NCI-H2227 treated with DMSO at 0.1 percent for 48 hours (cell line): Measurements from ENCODE around the gene GPC1.

Experiments used
- DNase-seq: peaks from one replicate; lab custom pipeline; 2025; lab: John Stamatoyannopoulos, UW

GPC1 gene

DNA sequence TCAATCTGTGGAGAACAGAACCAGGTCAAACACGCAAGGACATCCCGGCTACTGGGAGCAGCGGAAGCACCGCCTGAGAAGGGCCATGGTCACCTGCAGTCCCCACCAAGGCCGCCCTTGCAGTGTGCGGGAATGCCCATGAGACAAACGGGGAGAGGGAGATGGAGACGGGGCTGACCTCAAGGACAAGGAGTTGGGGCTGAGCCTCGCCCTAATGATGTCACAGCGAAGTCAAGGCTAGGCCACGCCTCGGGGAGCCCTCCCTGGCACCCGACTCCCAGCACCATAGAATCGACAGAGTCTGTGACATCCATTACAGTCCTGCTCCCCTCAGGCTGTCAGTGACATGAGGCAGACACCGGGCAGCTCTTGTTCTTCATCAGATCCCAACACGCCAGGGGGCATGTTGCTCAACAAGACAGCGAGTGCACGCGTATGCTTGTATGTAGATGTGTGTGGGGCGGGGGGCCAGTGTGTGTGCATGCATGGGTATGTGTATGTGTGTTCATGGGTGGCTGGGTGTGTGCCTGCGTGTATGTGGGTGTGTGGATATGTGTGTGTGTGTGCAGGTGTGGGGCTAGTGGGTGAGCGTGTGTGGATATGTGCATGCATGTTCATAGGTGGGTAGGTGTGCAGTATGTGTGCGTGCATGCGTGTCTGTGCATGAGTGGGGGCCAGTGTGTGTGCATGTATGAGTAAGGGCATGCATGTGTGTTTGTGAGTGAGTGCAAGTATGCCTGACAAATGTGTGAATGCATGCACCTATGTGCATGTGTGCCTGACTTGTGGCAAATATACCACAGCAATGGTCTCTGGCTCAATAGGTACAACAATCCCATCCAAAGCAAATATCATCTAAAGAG lies 65.3 kb downstream of the GPC1 start:
- no peak for DNase-seq

DNA sequence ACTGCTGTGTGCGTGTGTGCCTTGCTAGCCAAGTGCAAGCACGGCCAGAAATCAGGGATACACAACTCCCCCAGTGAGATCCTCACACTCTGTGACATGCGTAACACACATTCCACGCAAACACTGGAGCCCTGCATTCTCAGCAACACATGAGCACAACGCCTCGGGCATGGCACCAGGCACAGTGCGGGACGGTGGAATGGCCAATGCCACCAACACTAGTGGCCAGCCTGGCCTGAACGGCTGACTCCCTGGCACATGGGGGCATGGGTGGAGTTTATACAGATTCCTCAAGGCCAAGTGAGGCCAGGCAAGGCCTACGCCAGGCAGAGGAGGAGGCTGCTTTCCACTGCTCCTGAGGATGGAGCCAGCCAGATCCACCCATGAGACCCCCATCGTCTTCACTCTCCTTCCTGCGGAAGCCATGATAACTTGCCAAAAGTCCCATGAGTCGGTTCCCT lies 66.1 kb downstream of the GPC1 start:
- no peak for DNase-seq

DNA sequence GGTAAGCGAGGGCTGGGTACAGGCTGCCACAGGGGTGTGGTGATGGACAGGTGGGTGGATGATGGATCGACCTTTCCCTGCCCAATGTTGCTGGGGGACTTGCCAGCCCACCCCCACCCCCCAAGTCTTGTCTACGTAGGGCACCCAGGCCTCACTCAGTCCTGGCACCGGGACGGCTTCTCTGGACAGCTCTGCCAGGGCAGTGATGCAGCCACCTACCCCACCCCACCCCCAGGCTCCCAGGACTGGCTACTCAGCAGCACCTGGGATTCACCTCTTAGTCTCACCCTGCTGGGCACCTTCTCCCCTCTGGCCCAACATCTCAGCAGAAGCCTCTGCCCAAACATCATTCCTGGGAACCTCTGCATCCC lies 66.6 kb downstream of the GPC1 start:
- no peak for DNase-seq

DNA sequence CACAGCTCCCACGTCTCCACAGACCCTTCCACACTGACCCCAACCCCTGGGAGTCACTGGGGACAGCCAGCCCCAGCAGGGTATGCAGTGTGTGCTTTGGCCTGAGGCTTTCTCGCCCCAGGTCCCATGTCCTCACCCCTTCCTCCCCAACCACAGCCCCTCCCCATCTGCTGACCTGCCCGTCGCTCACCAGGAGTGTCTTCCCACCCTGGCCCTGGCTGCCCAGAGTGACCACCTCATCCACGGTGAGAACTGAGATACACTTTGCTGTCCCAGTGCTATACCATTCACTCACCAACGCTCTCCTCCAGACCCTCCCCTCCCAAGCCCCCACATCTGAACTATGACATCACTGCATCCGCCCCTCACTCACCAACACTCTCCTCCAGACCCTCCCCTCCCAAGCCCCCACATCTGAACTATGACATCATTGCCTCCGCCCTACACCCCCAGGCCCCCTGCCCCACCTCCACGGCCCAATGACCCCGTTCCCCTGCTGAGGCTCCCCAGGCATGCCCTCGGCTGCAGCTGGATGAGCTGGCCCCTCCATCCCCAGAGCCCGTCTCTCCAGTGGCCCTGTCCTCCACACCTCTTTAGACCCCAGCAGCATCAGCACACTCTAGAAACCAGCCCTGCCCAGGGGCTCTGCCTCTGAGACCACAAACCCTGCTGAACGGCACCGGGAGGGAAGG lies 67.1 kb downstream of the GPC1 start:
- no peak for DNase-seq

DNA sequence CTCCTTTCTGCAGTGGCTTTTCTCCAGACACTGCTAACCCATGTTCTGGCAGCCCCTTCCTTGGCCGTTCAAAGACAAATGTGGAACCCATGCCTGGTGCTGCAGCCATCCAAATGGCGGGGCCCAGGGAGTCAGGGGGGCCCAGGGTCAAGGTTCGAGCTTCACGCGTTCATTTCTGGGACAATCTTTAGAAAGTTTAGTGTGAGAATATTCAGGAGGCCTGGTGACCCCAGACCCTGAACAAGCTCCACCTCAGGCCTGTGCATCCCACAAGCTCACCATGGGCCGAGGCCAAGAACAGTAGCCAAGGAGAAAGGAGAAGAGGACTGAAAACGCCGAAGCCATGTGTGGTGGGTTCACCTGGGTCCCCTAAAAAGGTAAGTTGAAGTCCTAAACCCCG lies 67.9 kb downstream of the GPC1 start:
- no peak for DNase-seq

DNA sequence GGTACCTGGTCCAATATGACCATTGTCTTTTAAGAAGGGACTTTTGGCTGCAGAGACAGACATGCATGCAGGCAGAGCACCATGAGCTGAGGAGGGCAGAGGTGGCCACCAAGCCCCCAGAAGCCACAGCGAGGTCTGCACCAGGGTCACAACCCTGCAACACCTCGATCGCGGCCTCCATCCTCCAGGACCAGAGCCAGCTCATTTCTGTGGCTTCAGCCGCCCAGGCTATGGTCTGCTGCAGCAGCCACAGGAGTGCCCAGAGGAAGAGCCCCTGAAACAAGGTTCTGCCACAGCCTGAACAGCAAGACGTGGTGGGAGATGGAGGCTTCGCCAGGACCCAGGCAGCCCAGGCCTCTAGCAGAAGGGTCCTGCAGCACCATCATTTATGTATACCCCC lies 68.4 kb downstream of the GPC1 start:
- no peak for DNase-seq

DNA sequence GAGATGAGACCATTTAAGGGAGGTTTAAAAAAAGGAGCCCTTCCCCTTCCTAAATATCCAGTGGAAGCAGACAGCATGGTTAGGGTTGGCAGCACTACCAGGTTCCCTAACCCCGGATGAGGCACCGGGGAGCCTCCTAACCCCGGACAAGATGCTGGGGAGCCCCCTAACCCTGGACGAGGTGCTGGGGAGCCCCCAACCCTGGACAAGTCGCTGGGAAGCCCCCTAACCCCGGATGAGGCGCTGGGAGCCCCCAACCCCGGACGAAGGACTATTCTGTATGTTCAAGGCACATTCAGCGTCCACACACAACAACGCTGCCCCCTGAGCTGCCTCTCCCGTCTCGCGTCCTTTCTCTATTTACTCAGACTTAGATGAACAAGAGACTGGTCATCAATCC lies 70.4 kb downstream of the GPC1 start:
- no peak for DNase-seq

DNA sequence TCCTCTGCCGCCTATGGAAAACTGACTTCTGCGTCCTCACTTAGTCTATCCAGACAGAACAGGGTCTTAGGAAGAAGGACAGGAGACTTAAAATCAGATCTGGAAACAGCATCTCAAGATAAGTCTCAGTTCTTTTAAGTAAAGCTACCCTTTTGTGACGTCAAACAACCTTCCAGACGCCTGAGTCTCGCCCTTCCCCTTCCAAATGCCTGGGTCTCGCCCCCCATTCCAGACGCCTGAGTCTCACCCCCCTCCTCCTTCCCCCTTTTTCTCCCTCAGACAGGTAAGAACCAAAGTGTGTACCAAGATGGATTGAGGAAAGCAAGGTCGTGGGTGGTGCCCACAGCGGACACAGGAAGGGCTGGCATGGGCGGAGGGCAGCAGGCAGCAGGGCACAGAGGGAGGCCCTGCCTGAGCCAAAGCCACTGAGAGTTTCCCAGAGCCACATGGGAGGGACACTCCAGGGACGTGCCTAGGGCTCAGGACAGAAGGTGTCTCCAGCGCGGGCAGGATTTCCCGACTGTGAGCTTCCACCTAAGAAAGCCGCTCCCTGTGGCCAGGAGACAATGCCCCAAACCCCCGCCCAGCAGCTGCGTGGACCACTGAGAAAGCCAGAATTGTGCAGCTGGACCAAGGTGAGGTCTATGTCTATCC lies 71.1 kb downstream of the GPC1 start:
- DNase-seq = no peak

DNA sequence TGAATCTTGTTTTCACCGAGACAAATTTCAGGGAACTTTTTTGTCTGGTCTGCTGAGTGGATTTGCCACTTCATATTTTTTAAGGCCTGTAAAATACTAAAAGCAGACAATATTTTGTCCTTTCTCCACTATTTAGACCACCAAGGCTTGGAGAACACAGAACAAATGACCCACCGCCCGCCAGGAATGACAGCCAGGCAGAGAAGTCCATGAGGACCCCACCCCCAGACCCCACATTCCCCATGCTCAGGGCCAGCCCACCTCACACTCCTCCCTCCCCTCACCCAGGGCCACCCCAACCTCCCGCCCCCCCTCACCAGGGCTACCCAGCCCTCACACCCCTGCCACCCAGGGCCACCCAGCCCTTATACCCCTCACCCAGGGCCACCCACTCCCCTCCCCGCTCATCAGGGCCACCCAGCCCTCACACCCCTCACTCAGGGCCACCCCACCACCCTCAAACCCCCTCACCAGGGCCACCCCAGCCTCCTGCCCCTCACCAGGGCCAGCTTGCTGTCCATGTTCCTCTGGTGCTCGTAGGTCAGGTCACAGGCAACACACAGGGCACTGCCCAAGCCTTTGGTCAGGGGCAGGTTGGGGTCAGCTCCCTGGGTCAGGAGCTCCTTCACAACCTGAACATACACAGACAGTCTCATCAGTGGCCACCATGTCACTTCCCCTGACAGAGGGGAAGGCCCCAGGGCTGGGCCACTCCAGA lies 71.8 kb downstream of the GPC1 start:
- DNase-seq = no peak

DNA sequence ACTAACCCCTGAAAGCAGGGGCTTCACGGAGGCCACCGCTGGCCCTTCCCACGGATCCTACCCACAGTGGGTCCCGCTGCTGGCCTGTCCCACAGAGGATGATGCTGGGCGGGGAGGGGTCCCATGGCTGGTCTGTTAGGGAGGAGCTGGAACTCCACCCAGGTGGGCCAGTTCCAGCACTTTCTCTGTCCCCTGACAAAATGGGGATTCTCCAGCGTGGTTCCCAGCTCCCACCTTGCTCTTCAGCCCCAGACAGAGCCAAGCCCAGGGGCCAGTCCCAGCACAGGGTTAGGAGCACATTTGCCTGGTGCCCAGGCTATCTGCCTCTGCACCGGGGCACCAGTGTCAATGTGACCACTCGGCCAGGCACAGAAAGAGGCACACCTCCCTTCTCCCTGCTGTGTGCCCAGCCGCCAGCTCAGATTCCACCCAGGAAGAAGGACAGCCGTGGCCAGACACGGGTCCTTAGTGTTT lies 72.4 kb downstream of the GPC1 start:
- DNase-seq = no peak

DNA sequence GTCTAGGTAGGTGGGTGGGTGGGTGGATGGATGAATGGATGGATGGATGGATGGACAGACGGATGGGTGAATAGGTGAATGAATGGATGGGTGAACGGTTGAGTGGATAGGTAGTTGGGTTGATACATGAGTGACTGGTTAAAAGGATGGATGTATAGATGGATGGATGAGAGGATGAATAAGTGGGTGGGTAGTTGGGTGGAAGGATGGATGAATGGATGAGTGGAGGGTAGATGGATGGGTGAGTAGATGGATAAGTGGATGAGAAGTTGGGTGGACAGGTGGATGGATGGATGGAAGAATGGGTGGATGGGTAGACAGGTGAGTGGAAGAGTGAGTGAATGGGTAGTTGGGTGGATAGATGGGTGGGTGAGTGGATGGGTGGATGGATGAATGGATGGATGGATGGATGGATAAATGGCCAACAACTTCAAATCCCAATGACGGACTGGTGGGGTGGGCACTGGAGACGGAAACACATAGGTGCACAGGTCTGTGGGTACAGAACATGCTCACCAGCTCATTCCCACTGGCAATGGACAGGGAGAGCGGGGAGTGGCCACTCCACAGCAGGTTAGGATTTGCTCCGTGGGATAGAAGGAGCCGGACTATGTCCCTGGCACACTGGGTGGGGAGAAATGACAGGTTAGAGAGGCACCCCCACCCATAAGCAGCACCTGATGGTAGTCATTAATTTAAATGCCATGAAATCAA lies 73.5 kb downstream of the GPC1 start:
- DNase-seq = no peak

DNA sequence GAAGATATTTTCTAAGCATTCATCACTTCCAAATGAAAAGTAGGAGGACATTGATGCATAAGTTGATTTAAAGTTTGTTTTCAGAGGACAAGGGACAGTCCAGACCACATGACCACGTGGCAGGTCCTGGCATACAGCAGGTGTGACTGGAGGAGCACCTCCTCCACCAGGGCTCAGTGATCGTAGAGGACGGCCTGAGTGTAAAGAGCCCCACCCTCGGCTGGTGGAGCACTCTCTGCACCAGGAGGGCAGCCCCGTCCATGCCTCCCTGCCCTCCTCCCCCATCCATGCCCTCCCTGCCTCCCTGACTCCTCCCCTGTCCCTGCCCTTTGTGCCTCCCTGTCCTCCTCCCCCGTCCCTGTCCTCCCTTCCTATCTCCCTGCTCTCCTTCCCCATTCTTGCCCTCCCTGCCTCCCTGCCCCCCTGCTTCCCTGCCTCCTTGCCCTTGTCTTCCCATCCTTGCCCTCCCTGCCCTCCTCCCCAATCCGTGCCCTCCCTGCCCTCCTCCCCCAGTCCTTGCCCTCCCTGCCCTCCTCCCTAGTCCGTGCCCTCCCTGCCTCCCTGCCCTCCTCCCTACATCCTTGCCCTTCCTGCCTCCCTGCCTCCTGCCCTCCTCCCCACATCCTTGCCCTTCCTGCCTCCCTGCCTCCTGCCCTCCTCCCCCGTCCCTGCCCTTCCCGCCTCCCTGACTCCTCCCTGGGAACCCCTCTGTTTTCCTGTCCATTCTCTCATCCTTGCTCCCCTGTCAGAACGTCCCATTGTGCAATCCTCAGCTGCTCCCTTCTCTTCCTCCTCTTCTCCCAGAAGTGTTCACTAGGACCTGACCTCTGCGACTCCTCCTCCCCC lies 74.4 kb downstream of the GPC1 start:
- DNase-seq = no peak

DNA sequence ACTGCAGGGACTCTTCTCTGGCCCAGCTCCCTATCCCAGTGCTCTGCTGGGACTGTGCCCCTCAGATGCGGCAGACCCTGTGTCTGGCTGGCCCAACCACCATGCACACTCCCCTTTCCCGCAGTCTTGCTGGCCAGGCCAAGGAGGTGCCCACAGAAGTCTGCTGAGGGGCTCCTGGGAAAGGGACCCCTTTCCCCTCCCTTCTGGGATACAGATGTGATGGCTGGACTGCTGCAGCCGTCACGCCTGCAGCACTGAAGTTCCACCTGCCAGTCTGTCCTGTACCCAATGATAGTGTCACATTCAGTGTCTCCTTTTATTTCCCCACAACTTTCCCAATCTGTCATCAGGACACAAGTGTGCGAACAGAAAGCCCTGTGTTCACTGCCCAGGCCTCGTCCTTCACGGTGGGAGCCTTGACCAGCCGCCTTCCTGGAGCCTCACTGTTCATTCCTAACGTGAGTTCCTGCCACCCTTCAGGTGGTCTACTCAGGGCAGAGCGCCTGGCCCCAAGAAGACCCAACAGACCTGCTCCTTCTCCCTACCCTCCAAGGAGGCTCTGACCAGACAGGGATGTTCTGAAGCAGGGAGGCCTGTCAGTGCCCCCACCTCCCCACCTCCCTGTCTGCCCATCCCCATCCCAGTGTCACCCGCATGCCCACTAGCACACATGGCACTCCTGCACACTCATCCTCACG lies 75.2 kb downstream of the GPC1 start:
- DNase-seq = no peak

DNA sequence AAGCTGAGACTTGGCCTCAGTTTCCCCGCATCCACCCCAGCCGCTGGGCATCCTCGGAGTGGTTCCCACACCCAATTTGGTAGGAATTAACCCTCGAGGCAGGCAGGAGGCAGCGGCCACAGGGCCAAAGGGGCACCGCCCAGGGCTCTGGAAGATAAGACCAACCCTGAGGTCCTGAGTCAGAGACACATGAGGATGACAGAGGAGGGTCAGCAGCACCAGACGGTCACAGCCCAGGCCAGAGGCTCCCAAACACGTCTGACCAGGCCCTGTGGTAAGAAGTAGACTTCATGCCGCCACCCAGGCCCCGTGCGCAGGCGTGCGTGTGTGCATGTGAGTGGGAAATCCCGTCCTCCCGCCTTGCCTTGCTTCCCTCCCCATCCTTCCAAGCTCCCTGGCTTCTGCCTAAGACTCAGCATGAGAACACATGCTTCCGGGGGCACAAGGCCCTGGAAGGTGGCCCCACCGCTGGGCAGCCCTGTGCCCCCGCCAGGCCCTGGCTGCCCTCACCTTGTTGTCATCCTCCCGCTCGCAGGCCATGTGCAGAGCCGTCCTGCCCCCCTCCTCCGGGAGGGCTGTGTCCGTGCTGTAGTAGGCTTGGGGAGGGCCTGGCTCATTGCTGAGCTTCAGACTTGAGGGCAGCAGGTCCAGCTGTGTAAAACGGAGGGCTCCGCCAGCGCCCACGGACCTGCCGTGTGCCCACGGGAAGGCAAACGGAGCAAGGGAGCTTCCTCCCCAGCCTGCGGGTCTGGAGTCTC lies 76.1 kb downstream of the GPC1 start:
- no peak for DNase-seq

DNA sequence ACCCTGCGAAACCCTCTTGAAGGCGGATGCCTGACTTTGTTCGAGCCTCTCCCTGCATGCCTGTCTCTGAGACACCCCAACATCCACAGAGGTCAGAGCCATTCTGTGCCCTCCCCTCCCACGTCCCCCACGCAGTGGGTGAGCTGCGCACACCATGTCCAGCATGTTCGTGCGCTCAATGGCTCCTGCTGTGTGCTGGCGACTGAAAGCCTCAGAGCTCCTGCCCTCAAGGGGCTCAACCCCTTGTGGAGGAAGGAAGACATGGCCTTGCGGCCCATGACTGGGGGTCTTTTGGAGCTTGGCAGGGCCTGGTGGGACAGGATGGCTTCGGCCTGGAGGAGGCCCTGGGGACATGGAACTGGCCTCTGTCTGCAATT lies 76.6 kb downstream of the GPC1 start:
- DNase-seq = no peak

DNA sequence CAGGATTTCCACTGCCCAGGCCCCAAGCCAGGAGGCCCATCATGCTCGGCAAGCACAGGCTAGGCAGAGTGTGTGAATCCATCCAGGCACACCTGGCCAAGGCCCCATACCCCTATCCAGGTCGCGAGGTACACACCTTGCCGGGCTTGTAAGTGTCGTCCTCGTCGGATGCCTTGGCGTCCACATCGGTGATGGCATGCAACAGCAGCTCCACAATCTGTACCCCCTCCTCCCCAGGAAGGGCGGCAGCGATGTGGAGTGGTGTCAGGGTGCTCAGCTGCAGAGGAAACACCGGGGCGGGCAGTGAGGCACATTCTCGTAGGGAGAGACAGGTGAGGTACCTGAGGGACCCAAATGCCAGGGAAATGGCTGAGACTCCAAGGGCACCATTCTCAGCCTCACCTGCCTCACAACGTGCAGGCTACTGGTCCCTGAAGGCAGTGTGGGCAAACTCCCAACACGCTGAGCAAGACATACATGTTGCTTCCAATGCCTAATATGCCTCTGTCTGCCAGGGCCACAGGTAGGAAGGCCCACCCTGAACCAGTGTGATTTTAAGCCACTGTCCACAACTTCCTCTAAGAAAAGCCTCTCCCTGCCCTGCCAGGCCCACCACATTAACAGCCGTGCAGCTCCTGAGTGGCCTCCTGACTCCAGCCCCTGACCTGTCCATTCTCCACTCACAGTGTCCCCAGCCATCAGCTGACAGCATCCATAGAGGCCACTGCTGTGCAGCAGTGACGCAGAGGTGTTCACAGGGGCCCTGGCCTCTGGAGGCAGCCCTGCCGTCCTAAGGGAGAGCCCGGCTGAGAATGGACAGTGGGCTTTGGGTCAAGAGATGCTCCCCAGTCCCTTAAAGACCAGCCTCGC lies 77.4 kb downstream of the GPC1 start:
- no peak for DNase-seq

DNA sequence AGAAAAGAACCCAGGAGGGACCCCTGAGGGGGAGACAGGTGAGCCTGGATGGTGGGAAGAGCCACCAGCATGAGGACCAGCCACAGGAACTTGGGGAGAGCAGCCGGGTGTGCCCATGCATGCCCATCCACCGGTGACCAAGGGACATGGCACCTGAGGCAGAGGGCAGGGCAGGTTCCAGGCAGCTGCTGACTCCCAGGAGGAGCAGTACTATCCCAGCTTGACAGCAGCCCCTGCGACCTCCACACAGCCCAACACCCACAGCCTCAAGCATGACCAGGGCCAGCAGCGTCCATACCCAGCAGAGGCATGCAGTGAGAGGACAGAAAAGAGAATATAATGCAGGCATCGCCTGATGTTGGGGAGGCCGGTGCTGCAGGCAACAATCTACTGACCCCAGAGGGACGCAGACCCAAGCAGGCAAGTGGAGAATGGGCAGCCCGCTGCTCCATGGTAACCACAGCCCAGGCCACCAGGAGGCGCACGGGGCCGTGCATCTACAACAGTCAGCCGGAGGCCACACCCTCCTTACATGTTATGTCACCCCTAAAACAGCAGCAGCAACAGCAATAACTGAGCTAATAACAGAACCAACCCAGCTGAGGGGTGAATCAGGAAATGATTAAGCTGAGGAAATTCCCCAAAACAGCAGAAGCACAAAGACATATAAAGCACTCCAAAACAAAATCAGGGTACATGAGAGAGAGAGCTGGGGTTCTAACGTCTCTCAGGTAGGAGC lies 78.3 kb downstream of the GPC1 start:
- DNase-seq = no peak

DNA sequence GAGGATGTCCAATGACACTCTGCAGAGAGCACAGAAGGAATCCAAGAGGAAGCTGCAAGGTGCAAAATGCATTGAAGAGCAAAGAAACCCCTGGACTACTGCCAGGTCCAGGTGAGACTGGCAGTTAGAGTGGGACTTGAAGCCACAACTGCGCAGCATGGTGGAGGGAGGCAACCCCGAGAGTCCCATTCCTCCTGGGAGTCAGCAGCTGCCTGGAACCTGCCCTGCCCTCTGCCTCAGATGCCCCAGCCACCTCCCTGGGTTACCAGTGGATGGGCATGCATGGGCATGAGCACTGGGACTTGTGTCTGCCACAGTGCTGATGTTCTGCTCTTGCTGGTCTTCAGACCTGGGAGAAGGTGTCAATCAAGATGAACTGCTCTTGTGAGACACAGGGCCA lies 79.2 kb downstream of the GPC1 start:
- no peak for DNase-seq
